Endometrial microvascular endothelial cells (primary cell): ENCODE data around the gene PIWIL4. TPM values are rescaled to one million over a fixed set of nuclear protein-coding genes. Genes with fewer than 3 reads are reported as not detected.

Source experiments
- total RNA-seq: library from RNA; depleted of rRNA; stranded (reverse); fragments of >200 nt; gene quantifications from one replicate; pipeline ENCODE4 v1.2.3, GENCODE V29; 2015; ENCODE audit errors: inconsistent ontology term

PIWIL4 gene
- total RNA-seq, 1 donor from 2014 or later: not detected

Other genes starting within 250 kb of the PIWIL4 start
- not detected for gene GPR83, start 165.9 kb upstream of the PIWIL4 start, total RNA-seq
- 17.7 TPM for gene MRE11, start 73.5 kb upstream of the PIWIL4 start, total RNA-seq
- 9.9 TPM for gene ANKRD49, start 73.4 kb upstream of the PIWIL4 start, total RNA-seq
- not detected for gene C11orf97, start 54.9 kb upstream of the PIWIL4 start, total RNA-seq
- gene FUT4, start 23.4 kb upstream of the PIWIL4 start, total RNA-seq: 4.0 TPM
- 21.9 TPM for gene AMOTL1, start 201.0 kb downstream of the PIWIL4 start, total RNA-seq